NB4 (cell line): Measurements from ENCODE around the gene CD38.

Experiments
- MYC ChIP-seq: IDR thresholded peaks from 2 replicates; pipeline ENCODE4 v1.6.1; 2011; ENCODE audit warnings: low read depth, low read length
- POLR2A ChIP-seq: IDR thresholded peaks from 2 replicates; pipeline ENCODE4 v1.6.1; 2011; ENCODE audit warnings: mild to moderate bottlenecking; ENCODE audit not compliant: insufficient read length; ENCODE audit errors: extremely low read depth
- TF ChIP-seq, protein P1 (sequence below): IDR thresholded peaks from one replicate; pipeline ENCODE4 v1.5.1; 2012; ENCODE audit warnings: low read depth, low read length

DNA sequence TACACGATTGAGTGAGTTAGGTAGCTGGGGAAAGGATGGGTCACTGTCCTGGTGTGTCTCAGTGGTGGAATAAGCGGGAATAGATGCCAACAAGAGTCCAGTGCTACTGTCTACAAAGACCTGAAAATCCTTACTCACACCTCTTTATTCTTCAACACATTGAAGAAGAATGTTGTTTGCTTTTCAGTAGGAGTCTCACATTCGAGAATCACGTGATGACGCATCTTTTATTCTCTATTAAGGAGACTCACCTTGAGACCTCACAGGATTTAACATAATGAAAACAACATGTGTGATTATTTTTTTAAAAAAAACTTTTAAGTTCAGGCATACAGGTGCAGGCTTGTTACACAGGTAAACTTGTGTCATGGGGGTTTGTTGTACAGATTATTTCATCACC lies 75.2 kb downstream of the CD38 start:
- TF ChIP-seq, protein P1, sequence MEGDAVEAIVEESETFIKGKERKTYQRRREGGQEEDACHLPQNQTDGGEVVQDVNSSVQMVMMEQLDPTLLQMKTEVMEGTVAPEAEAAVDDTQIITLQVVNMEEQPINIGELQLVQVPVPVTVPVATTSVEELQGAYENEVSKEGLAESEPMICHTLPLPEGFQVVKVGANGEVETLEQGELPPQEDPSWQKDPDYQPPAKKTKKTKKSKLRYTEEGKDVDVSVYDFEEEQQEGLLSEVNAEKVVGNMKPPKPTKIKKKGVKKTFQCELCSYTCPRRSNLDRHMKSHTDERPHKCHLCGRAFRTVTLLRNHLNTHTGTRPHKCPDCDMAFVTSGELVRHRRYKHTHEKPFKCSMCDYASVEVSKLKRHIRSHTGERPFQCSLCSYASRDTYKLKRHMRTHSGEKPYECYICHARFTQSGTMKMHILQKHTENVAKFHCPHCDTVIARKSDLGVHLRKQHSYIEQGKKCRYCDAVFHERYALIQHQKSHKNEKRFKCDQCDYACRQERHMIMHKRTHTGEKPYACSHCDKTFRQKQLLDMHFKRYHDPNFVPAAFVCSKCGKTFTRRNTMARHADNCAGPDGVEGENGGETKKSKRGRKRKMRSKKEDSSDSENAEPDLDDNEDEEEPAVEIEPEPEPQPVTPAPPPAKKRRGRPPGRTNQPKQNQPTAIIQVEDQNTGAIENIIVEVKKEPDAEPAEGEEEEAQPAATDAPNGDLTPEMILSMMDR, result no peak
- no peak for TF ChIP-seq POLR2A
- no peak for TF ChIP-seq MYC
